HG03442 (cell line): Measurements from ENCODE around the gene TIAM1.

Experiments
- ATAC-seq: cut with Tn5 transposase; IDR thresholded peaks from one replicate; pipeline ENCODE4 v1.9.1; 2021; ENCODE audit warnings: mild to moderate bottlenecking, moderate library complexity; ENCODE audit not compliant: unreplicated experiment

The TIAM1 gene

DNA sequence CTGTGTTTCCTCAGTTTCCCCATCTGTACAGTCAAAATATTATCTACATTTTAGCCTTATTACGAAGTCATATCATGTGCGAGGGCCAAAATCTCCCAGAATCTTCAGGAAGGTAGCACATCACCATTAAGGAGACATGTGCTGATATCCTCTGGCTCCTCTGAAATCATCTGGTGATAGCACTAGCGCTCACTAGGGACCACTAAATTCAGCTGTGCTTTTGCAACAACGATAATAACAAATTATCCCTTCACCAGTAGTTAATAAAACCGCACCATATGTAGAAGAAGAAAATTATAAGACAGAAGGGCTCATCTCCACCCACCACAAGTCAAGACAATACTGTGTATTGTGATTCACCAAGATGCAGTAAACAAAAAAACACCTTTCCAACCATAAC lies 53.3 kb downstream of the TIAM1 start:
- no peak for ATAC-seq

DNA sequence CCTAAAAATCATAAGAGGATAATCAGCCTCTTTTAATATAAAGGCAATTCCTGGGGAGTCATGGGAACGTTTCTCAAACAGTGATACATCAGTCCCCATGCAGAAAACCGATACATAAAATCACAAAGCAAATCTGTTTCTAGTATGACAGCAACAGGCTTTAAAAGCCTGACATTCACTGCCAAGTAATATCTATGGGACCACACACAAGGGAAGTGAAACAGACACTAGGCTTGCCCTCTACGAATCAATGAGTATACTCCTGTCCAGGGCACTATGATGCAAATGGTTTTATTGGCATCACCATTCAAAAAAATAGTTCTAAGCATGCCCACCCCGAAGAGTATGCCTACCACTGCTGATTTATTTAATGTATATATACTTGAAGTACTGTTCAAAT lies 54.4 kb downstream of the TIAM1 start:
- no peak for ATAC-seq

DNA sequence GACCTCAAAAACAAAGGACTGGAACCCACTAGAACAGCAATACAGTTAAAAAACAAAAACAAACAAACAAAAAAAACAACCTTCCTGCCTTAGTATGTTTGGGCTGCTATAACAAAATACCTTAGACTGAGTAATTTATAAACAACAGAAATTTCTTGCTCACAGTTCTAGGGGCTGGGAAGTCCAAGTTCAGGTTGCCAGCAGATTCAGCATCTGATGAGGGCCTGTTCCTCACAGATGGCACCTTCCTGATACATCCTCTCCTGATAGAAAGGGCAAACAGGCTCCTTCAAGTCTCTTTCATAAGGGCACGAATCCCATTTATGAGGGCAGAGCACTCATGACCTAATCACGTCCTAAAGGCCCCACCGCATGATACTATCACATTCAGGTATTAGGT lies 55.9 kb downstream of the TIAM1 start:
- ATAC-seq, result no peak

DNA sequence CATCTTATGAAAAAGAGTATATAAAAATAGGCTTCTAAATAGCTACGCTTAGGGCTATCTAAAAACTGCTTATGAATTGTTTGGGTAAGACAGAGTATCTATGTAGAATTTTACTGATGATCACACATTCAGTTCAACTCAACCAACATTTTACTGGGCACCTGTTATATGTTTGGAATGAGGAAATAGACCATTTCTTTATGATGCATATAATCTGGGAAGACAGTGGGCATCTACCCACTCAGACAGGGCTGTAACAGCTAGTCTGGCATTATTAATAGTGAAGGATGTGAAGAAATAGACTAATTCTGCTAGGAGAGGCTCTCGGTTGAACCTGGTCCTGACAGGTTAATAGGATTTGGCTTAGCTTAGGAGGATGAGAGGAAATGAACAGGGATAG lies 56.9 kb downstream of the TIAM1 start:
- ATAC-seq, result no peak

DNA sequence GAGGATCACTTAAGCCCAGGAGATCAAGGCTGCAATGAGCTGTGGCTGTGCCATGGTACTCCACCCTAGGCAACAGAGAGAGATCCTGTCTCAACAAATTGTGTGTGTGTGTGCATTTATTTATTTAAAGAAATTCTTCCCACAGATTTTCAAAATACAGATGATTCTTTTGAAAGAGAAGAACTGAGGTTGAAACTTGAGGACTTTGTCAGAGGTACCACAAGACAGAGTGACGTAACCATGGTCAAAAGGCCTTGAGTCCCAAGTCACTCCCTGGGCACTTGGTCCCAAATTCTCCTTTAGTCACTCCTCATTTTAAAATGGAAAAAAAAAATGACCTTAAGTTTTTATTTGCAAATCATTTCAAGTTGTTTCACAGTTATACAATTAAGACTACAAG lies 57.4 kb downstream of the TIAM1 start:
- ATAC-seq, result no peak

DNA sequence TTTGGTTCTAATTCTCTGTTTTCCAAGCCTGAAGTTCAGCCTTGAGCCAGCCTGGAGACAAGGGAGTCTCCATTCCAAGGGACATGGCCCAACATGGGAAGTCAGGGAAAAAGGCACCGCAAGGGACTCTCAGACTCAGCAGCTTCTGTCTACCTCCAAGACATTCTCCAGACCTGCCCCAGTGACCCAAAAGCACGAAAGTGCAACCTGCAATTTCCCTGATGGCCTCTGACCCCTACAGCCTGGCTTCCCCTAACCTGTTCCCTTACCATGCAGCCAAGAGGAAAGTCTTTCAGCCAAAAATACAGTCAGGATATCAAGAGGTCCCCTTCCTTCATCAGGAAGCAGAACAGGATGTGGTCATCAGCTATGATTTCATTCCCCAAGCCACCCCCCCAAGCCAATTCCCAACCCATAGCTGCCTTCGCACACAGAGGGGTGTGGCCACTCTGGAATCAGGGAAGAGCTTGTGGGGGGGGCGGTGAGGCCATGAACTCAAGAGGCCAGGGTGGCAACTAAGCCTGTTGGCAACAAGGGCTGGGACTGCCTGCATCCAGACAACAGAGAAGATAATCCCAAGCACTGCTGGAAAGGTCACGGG lies 59.2 kb downstream of the TIAM1 start:
- ATAC-seq, result no peak

DNA sequence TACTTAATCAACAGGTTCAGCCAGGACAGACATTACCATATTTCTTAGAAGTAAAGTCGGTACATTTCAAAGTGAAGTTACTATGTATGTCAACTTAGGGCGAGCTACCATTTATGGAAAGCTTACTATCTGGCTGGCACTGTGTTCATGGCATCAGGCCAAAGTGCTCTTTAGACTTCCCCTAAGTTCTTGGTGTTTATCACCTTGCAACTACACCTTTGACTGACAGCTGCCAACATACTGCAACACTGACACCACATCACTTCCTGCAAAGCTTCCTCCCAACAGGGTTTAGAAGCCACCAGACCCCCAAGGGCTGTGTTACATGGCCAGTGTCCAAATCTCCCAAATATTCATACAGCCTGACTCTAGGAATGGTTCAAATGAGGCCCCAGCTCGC lies 61.0 kb downstream of the TIAM1 start:
- ATAC-seq, result no peak

DNA sequence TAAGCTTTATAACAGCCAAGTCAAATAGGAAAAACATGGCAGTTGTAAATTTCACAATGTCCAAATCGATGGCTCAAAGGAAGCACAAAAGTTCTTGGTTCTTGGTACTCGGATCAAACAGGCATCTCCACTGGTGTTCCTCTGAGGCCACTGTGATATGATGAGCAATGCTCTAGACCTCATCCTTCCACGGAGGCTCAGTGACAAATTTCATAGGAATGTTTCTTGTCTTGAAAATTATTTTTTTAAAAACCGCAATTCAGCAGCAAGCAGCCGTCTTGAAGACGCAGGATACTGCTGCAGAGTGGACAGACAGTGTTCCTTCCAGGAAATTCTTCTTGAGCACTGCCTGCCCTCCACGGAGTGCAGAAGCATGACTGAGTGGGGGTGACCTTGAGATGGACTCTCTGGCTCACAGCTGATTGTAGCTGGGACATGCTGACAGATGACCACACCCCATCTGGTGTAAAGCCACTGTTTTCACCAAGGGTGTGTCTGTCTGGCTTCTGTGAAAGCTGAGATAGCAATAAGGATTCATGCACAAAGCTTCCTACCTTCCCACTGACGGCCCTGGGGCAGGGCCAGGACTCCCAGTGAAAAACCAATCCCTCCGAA lies 61.9 kb downstream of the TIAM1 start:
- no peak for ATAC-seq

DNA sequence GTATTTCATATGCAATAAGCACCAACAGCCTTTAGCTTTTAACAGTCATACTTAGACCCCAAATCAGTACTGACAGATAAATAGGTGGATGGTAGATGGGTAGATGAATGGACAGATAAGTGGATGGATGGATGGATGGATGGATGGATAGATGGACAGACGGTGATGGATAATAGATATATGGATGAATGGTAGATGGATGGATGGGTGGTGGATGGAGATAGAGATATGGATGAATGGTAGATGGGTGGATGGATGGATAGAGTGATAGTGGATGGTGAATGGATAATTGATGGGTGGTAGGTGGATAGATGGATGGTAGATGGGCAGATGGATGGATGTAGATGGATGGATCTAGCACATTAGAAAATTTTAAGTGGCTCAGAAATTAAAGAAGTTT lies 62.5 kb downstream of the TIAM1 start:
- no peak for ATAC-seq

DNA sequence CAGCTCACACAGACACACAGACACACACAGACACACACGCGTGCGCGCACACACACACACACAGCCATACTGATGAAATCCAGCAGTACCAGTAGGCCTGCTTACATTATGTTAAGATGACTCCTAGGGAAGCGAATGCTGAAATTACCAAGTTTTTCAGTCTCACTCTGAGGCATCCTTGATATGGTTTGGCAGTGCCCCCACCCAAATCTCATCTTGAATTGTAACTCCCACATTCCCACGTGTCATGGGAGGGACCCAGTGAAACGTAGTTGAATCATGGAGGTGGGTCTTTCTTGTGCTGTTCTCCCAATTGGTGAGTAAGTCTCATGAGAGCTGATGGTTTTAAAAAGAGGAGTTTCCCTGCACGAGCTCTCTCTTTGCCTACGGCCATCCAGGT lies 64.1 kb downstream of the TIAM1 start:
- ATAC-seq, result no peak

DNA sequence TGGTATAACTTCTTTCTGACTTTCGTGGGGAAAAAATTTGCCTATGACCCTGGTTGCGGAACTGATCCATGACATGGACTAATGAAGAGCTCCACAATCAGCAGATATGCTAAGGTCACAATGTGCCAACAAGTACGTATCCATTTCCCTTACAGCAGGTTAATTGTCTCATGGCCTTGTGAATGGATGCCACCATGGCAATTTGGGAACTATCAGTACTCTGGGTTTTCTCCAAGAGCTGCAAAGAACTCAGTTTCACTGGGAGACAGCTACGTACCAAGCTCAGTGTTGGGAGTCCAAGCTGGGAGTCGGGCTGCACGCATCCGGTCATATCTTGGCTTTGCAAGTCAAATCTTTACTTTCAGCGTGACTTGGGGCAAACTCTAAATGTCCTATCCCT lies 64.8 kb downstream of the TIAM1 start:
- no peak for ATAC-seq

DNA sequence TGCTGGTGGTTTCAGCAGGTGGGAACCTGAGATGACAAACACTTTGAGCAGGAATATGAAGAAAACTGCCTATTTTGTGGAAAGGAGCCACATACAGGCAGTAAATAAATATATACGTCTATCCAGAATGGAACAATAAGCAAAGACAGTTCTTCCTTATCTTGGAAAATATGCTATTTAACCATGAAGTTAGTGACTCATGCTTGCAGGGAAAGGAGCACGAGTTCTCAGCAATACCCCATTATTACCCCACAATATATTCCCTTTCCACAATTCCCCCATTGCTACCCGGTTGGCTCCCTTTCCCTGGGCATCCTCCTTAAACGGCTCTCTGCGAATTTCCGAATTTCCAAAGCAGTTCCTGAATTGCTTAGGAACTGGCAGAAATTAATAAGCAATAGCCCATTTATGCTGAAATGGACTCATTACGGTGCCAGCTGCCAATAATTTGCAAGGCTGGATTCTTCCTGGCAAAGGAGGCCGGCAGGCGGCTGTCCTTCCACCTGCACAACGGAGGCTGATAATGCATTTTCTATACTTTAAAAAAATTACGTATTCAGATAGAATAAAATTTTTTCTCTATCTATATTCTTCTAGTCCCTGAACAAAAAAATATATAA lies 65.4 kb downstream of the TIAM1 start:
- ATAC-seq, result no peak

DNA sequence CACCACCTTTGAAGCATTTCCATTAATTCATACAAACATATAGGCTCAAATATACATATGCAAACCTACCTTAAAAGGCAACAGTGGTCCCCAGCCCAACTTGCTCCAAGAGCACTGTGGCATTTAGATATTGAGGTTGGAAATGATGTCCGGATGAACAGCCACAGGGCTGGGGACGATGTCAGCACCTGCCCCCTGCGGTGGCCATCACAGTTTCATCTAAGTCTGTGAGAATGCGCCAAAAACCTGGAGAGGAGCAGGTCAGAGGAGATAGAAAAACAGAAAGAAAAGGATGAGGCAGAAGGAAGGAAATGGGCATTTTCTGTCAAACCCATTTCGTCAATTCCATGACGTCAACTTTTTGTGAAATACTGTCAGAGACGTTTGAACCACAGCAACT lies 67.4 kb downstream of the TIAM1 start:
- ATAC-seq, result no peak

DNA sequence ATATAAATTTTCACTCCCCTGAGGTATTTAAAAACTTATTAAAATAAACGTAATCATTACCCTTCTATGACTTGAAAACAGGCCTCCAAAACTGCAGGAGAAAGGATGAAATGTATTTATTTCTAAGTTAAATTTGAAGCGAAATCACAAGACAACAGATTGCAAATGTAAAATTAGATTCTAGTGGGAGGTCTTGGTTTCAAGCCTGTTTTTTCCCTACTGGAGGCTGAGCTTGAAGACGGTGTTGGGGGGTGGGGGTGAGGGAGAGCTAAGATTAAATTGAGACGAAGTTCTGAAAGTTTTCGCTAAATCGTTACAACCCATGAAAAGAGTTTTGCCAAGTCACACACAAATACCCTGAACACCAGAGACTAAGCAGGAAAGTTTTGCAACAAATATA lies 68.2 kb downstream of the TIAM1 start:
- ATAC-seq, result no peak

DNA sequence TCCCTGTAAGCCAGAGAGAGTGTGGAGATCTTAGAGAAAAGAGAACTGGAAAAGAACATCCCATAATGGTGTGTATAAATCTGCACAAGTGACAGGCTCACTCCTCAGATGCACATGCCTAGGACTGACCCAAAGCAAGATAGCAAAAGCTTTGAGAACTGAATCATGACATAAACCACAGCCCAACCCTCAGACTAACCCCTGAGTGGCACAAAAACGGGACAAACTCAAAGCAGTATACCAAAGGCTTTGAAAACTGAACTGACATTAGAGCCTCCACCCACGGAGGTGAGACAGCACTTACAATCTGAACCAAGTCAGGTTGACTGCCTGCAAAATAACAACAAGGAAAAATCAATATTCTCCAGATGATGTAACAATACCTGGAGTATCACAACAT lies 70.8 kb downstream of the TIAM1 start:
- no peak for ATAC-seq

DNA sequence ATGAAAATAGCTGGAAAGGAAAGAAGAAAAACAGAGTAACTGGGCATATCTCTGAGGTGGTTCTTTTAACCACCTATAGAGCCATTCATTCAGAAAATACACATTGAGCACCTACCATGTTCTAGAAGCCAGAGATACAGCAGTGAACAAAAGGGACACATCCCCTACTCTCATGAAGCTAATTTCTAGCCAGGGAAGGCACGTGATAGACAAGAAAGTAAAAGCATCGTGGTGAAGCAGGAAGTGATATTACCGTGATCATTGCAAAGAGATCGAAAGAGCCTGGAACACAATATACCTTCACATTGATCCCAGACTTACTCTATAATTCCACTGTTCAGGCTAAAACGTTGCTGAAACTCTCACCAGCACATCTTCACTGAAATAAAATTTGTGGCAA lies 76.0 kb downstream of the TIAM1 start:
- no peak for ATAC-seq

DNA sequence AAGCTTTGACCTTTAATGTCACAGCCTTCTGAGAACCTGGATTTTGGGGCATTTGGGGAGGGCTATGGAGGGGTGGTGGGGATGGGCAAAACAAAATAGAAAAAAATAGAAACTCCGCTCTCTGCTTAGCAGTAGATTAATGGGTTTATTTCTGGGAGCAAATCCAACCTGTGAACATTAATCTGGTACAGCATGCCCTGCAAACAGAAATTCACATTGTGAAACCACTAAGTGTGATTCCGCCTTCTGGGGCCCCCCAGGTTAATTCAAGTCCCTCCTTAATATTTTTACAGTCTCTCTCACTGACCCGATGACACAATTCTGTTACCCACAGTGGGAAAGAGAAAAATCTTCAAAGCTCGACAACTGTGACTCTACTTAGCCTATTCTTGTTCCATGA lies 76.4 kb downstream of the TIAM1 start:
- no peak for ATAC-seq

DNA sequence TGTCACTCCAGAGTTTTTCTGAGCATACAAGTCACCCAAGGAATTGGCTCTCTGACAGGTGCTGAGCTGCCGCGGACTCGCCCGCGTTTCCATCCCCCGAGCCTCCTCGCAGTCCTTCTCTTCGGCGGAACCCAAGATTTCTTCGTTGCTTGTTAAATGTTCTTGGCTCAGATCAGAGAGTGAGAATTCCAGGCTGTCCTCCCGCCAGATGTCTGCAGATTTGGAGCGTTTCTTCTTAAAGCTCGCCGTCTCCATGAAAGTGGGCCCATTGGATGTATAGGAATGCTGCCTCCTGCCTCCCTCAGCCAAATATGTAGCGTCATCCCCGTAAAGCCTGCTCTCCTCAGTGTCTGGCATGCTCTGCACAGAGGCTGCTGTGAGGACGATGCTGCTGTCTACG lies 77.8 kb downstream of the TIAM1 start:
- ATAC-seq, result no peak

DNA sequence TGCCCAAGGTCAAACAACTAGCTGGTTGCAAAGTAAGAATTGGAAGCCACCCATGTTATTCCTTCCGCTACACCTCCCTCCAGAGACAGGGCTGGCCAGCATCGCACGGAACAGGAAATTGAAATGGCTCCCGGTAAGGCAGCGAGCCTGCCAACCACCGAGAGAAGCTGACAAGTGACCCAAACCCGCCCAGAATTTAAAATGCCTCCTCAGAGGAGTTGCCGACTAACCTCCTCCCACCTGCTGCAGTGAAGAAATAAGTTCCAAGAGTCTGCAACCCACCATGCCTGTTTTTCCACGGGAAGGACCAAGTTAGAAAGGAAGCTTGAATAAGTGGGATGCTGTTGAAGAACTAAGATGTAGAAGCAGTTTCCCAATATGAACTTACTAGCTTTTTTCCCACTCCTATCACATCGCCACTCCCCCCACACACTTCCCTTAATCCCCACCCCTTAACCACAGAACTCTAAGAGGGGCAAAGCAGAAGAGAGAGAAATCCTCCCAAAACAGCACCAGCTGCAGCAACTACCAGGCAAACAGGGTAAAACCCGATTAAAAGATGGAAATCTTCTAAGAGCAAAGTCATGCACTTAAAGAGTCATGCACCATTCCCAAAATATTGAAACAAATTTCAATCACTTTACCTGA lies 78.6 kb downstream of the TIAM1 start:
- no peak for ATAC-seq

DNA sequence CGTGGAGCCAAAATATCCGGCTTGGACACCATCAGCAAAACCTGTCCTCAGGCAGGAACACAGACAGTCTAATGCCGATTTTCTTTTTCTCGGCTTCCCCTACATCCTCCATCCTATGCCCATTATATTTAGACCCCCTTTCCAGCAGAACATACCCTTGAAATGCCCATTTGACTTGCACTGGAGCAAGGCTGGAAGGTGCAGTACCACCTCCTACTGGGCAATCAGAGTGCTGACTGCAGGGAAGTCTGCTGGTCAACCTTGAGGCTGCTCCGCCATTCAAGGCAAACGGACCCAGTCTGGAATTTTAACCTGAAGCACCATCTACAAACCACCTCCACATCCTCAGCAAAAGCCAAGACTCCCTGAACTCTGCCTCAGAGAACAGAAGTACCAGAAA lies 79.5 kb downstream of the TIAM1 start:
- no peak for ATAC-seq

DNA sequence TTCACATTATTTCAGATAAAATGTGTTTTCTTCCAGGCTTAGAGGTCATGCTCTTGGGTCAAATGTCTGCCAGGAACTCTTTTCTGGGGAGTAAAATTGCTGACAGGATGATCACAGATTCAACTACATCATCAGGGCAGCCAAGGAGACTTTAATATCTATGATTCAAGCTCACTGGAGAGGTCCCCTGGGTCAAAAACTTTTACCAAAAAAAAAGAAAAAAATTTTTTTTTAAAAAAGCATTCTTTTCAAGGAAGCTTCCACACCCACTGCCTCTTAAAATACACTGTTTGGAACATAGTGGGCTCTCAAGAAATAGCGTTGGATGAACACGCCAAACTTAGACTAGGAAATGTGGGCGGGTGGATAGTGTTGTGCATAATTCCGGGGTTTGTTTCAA lies 81.3 kb downstream of the TIAM1 start:
- no peak for ATAC-seq

DNA sequence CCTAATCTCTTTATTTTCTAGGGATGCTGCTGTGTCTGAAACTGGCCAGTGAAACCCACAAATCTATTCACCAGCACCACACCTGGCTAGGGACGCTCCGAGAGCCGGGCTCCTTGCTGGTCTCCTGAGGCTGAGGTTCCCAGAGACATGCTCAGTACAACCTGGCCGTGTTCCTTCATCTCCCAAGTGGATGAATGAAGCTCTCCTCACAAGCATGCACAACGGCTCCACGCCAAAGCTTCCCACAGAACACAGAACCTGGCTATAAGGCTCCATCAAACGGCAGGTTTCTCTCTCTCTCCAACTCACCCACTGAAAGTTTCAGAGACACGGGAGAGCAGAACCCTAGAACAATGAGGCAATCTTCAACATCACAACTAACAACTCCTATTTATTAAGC lies 82.3 kb downstream of the TIAM1 start:
- no peak for ATAC-seq
